Iris pigment epithelial cell (primary cell): ENCODE data around the gene KRT8.
A peak's percentile ranks its signal among the peaks of the same experiment; 100 is the strongest.

Source experiments
- DNase-seq: peaks from one replicate; pipeline ENCODE4 v3.0.0-alpha.2; 2011; ENCODE audit warnings: low read depth

Gene KRT8

GRCh38 chr12:52925717-52926595 lies 21.1 kb upstream of the KRT8 start:
- no peak for DNase-seq

GRCh38 chr12:52924764-52925716 lies 20.2 kb upstream of the KRT8 start:
- DNase-seq, result peak; percentile 85

GRCh38 chr12:52921488-52922165 lies 16.8 kb upstream of the KRT8 start:
- DNase-seq, result no peak

GRCh38 chr12:52920937-52921336 lies 16.1 kb upstream of the KRT8 start:
- no peak for DNase-seq

- DNase-seq, result no peak
Observed at GRCh38 chr12:52918784-52919183, 13.9 kb upstream of the KRT8 start.

GRCh38 chr12:52918351-52918750 lies 13.5 kb upstream of the KRT8 start:
- no peak for DNase-seq

GRCh38 chr12:52917800-52918199 lies 12.9 kb upstream of the KRT8 start:
- DNase-seq, result no peak

- no peak for DNase-seq
Observed at GRCh38 chr12:52916216-52916615, 11.3 kb upstream of the KRT8 start.

GRCh38 chr12:52915637-52916036 lies 10.8 kb upstream of the KRT8 start:
- DNase-seq, result no peak

GRCh38 chr12:52914576-52915121 lies 9.8 kb upstream of the KRT8 start:
- no peak for DNase-seq

GRCh38 chr12:52913431-52913821 lies 8.6 kb upstream of the KRT8 start:
- no peak for DNase-seq

GRCh38 chr12:52912711-52913430 lies 8.0 kb upstream of the KRT8 start:
- no peak for DNase-seq

GRCh38 chr12:52910248-52910883 lies 5.5 kb upstream of the KRT8 start:
- no peak for DNase-seq

GRCh38 chr12:52909796-52910195 lies 4.9 kb upstream of the KRT8 start:
- no peak for DNase-seq

GRCh38 chr12:52909331-52909730 lies 4.5 kb upstream of the KRT8 start:
- DNase-seq, result no peak

GRCh38 chr12:52907092-52907810 lies 2.4 kb upstream of the KRT8 start:
- DNase-seq, result no peak

- DNase-seq, result no peak
Observed at GRCh38 chr12:52906191-52906601, 1.3 kb upstream of the KRT8 start.

GRCh38 chr12:52903855-52904508 lies 894 bp downstream of the KRT8 start:
- peak; percentile 56 for DNase-seq

GRCh38 chr12:52903285-52903854 lies 1.5 kb downstream of the KRT8 start:
- peak; percentile 88 for DNase-seq
